Measurements from ENCODE around the gene ZRANB3. TPM values are rescaled to one million over a fixed set of nuclear protein-coding genes. Genes with fewer than 3 reads are reported as not detected.

Gene ZRANB3
- polyA plus RNA-seq, 1 experiment = 3.3 TPM

DNA sequence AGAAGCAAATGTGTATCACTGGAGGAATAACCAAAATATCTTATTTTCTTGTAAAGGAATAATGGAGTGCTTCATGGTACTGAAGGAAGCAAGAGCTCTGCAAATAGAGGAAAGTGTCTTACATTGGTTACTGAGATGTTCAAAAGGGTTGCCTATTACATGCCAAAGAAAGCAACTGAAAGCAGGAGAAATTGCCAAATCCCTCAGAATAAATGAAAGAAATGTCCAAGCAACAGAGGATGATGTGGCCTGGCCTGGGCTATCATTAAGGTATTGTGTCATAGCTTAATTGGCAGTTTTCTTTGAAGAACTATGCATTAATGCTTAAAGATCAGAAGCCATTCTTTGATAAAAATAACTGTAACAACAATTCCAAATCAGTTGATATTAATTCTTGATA is 305.2 kb downstream of the ZRANB3 start:
- TF ChIP-seq, protein P1, sequence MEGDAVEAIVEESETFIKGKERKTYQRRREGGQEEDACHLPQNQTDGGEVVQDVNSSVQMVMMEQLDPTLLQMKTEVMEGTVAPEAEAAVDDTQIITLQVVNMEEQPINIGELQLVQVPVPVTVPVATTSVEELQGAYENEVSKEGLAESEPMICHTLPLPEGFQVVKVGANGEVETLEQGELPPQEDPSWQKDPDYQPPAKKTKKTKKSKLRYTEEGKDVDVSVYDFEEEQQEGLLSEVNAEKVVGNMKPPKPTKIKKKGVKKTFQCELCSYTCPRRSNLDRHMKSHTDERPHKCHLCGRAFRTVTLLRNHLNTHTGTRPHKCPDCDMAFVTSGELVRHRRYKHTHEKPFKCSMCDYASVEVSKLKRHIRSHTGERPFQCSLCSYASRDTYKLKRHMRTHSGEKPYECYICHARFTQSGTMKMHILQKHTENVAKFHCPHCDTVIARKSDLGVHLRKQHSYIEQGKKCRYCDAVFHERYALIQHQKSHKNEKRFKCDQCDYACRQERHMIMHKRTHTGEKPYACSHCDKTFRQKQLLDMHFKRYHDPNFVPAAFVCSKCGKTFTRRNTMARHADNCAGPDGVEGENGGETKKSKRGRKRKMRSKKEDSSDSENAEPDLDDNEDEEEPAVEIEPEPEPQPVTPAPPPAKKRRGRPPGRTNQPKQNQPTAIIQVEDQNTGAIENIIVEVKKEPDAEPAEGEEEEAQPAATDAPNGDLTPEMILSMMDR (IDR thresholded peaks at IDR 0.05; ENCODE audit: insufficient read depth, low read depth, low read length) = no peak
- Histone ChIP-seq H3K27me3 (ENCODE audit: control insufficient read depth, insufficient read depth, low read length) (no peaks in the 10 kb centered on the region), H3K4me3 (ENCODE audit: low read depth, low read length) (no peak overlapping the region), H3K36me3 (ENCODE audit: control insufficient read depth, insufficient read depth, low read length) (no peaks in the 10 kb centered on the region)
- DNase-seq (ENCODE audit: low read depth) = no peak
- CTCF ChIA-PET = no interaction called here
- POLR2A ChIA-PET = no interaction called here

DNA sequence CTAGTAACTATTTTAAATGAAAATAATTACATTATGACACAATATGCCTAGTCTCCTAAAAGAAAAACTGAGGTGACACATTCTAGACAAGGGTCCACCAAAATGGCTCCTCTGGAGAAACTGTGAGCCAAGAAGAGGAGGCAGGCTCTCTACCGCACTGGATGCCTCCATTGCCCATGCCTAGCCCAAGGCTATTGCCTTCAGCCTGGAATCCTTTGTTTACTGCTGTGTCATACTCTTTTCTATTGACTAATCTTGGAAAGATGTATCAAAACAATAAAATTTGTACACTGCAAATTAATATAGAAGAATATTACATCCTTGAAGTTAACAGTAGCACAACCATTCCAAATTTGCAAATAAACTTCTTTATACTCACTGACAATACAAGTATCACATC is 311.8 kb downstream of the ZRANB3 start:
- POLR2A ChIA-PET = no interaction called here
- DNase-seq (ENCODE audit: low read depth) = no peak

DNA sequence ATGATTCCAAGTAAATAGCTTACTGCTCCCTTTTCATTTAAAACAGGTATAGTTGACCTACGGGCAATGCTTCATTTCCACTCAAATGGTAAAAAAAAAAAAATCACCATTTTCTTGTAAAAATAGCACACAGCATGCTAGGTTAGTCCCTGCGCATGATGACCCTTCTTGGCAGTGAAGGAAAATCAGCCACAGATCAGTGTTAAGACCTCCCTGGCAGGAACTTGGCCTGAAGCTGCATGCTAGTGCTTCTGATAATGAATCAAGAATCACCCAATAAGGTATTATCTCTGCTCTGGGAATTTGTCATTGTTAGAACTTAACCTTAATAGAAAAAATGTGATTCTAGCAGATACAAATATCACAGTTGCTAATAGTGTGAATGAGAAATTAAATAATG is 312.6 kb downstream of the ZRANB3 start:
- H3K4me3 ChIP-seq (ENCODE audit: low read depth, low read length) = no peak overlapping the region
- ChIA-PET POLR2A (interaction anchor here (0.5 kb wide), 1 partner anchor 524 kb away, joined by 3 read pairs; no protein-coding TSS in a partner anchor), CTCF (interaction anchor here (1.2 kb wide), 1 partner anchor 11 kb away, joined by 3 read pairs; no protein-coding TSS in a partner anchor)
- no peaks in the 10 kb centered on the region for H3K36me3 ChIP-seq (ENCODE audit: control insufficient read depth, insufficient read depth, low read length)
- no peak for DNase-seq (ENCODE audit: low read depth)
- no peaks in the 10 kb centered on the region for H3K27me3 ChIP-seq (ENCODE audit: control insufficient read depth, insufficient read depth, low read length)
- TF ChIP-seq, protein P1 (IDR thresholded peaks at IDR 0.05; ENCODE audit: insufficient read depth, low read depth, low read length) = no peak

More for the DNA sequence above, 311.8 kb downstream of the ZRANB3 start:
- no peak overlapping the region for H3K4me3 ChIP-seq (ENCODE audit: low read depth, low read length)
- TF ChIP-seq, protein P1 (IDR thresholded peaks at IDR 0.05; ENCODE audit: insufficient read depth, low read depth, low read length) = no peak
- H3K36me3 ChIP-seq (ENCODE audit: control insufficient read depth, insufficient read depth, low read length) = no peaks in the 10 kb centered on the region
- no peaks in the 10 kb centered on the region for H3K27me3 ChIP-seq (ENCODE audit: control insufficient read depth, insufficient read depth, low read length)
- CTCF ChIA-PET = interaction anchor here (1.2 kb wide), 1 partner anchor 12 kb away, joined by 3 read pairs; no protein-coding TSS in a partner anchor

DNA sequence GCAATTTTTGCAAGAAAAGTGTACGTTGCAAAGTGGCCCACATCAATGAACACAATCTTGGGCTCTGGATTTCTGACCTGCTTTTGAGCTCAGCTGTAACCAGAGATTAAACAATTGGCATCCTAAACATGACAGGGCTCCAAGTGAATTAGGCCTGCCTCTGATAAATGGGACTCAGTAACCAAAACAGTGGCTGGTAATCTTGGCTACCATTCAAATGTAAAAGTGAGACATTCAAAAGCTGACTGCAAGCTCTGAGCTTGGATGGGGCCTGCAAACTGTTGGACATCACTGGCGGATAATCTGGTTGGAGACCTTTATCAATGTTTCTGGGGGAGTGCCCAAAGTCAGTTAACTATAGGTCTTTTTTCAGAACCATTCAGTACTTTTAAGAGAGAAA is 318.3 kb downstream of the ZRANB3 start:
- DNase-seq (ENCODE audit: low read depth) = no peak
- H3K36me3 ChIP-seq (ENCODE audit: control insufficient read depth, insufficient read depth, low read length) = no peaks in the 10 kb centered on the region
- TF ChIP-seq, protein P1 (IDR thresholded peaks at IDR 0.05; ENCODE audit: insufficient read depth, low read depth, low read length) = no peak
- CTCF ChIA-PET = interaction anchor here (0.5 to 0.6 kb wide), 2 partner anchors 67 to 181 kb away, joined by 3 read pairs; no protein-coding TSS in a partner anchor
- H3K27me3 ChIP-seq (ENCODE audit: control insufficient read depth, insufficient read depth, low read length) = no peaks in the 10 kb centered on the region
- POLR2A ChIA-PET = interaction anchor here (0.7 kb wide), 1 partner anchor 10 kb away, joined by 4 read pairs; no protein-coding TSS in a partner anchor
- no peak overlapping the region for H3K4me3 ChIP-seq (ENCODE audit: low read depth, low read length)

DNA sequence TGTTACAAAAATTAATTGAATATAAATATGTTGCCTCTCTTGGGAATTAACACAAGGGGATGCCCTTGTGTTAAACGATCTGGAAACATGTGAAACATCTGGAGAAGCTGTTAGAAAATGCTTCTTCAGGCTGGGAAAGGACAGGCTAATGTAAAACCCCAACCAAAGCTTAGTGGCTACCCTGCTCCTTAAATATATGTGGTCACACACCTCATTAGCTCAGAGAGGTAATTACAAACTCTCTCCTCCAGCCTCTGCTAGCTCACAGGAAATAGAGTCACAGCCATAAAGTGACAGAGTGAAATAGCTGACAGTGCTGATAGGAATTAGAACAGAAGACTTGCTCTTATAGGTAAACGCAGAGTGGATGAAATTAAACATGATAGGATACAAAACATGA is 323.0 kb downstream of the ZRANB3 start:
- no peaks in the 10 kb centered on the region for H3K36me3 ChIP-seq (ENCODE audit: control insufficient read depth, insufficient read depth, low read length)
- TF ChIP-seq, protein P1 (IDR thresholded peaks at IDR 0.05; ENCODE audit: insufficient read depth, low read depth, low read length) = no peak
- DNase-seq (ENCODE audit: low read depth) = no peak
- no peak overlapping the region for H3K4me3 ChIP-seq (ENCODE audit: low read depth, low read length)
- no peaks in the 10 kb centered on the region for H3K27me3 ChIP-seq (ENCODE audit: control insufficient read depth, insufficient read depth, low read length)
- POLR2A ChIA-PET = no interaction called here
- CTCF ChIA-PET = interaction anchor here (0.9 to 1.1 kb wide), 2 partner anchors 11 to 16 kb away, joined by 3 read pairs; no protein-coding TSS in a partner anchor

Measured in BJ (cell line).